Brain microvascular endothelial cell (primary cell): Measurements from ENCODE around the gene TESPA1.

Experiments used
- DNase-seq: peaks from one replicate; pipeline ENCODE4 v3.0.0-alpha.2; 2020
- H3K27ac ChIP-seq: fragments of 250-450 bp; sonication (Bioruptor Pico); 2 replicates; pipeline ENCODE4 v1.5.1; 2020; ENCODE audit warnings: mild to moderate bottlenecking, moderate library complexity
- H3K27me3 ChIP-seq: fragments of 250-450 bp; sonication (Bioruptor Pico); replicated peaks from 2 replicates; pipeline ENCODE4 v1.5.1; 2020; ENCODE audit warnings: mild to moderate bottlenecking
- H3K36me3 ChIP-seq: fragments of 250-450 bp; sonication (Bioruptor Pico); replicated peaks from 2 replicates; pipeline ENCODE4 v1.5.1; 2020; ENCODE audit warnings: mild to moderate bottlenecking
- H3K4me3 ChIP-seq: 2 replicates; pipeline ENCODE4 v1.5.1; 2011; ENCODE audit warnings: low read depth, mild to moderate bottlenecking, control low read depth, low read length, moderate library complexity
- in situ Hi-C: cut with HindIII; loops from 2 replicates; pipeline ENCODE4 v1.10.0; 2017; ENCODE audit warnings: low sequenced_read_pairs, low pct_ligation_motif_present
- TF ChIP-seq, protein P1 (sequence below): IDR thresholded peaks from 2 replicates; pipeline ENCODE4 v1.5.1; 2011; ENCODE audit warnings: low read depth, mild to moderate bottlenecking, moderate library complexity, low read length, control low read depth, inconsistent platforms; ENCODE audit errors: missing control alignments

TESPA1 gene

GRCh38 chr12:54940727-54941315 is 43.7 kb downstream of the TESPA1 start:
- DNase-seq = no peak
- Histone ChIP-seq H3K4me3 (no peak overlapping the region), H3K36me3 (no peaks in the 10 kb centered on the region), H3K27me3 (no peaks in the 10 kb centered on the region), H3K27ac (no peak overlapping the region)
- in situ Hi-C loops = no loop called here
- TF ChIP-seq, protein P1, sequence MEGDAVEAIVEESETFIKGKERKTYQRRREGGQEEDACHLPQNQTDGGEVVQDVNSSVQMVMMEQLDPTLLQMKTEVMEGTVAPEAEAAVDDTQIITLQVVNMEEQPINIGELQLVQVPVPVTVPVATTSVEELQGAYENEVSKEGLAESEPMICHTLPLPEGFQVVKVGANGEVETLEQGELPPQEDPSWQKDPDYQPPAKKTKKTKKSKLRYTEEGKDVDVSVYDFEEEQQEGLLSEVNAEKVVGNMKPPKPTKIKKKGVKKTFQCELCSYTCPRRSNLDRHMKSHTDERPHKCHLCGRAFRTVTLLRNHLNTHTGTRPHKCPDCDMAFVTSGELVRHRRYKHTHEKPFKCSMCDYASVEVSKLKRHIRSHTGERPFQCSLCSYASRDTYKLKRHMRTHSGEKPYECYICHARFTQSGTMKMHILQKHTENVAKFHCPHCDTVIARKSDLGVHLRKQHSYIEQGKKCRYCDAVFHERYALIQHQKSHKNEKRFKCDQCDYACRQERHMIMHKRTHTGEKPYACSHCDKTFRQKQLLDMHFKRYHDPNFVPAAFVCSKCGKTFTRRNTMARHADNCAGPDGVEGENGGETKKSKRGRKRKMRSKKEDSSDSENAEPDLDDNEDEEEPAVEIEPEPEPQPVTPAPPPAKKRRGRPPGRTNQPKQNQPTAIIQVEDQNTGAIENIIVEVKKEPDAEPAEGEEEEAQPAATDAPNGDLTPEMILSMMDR = no peak

DNA sequence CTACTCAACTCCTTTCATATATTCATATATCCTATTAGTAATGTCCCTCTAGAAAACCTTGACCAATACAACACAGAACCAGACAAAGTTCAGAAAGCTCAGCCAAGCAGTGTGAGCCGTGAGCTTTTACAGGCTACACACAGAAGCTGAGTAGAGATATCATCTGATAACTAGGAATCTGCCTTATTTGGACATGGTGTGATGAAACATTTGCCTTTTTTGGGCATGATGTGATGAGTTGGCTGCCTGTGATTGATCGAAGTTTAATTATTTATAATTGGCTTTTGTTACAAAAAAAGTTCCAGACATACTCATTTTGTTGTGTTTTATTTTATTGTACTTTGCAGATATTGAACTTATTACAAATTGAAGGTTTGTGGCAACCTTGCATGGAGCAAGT is 46.6 kb downstream of the TESPA1 start:
- no peaks in the 10 kb centered on the region for H3K27me3 ChIP-seq
- no peaks in the 10 kb centered on the region for H3K36me3 ChIP-seq
- TF ChIP-seq, protein P1 = no peak
- in situ Hi-C loops = no loop called here
- no peak for DNase-seq
- H3K27ac ChIP-seq = no peak overlapping the region
- no peak overlapping the region for H3K4me3 ChIP-seq

DNA sequence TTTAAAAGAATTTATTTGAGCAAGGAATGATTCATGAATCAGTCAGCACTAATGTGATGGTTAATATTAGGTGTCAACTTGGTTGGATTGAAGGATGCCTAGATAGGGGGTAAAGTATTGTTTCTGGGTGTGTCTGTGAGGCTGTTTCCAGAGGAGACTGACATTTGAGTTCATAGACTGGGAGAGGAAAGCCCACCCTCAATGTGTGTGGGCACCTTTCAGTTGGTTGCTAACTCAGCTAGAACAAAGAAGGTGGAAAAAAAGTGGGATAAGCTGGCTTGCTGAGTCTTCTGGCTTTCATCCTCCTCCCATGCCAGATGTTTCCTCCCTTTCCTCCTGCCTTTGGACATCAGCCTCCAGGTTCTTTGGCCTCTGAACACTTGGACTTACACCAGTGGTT is 47.2 kb downstream of the TESPA1 start:
- Histone ChIP-seq H3K27me3 (no peaks in the 10 kb centered on the region), H3K27ac (no peak overlapping the region), H3K36me3 (no peaks in the 10 kb centered on the region), H3K4me3 (no peak overlapping the region)
- in situ Hi-C loops = no loop called here
- DNase-seq = no peak
- TF ChIP-seq, protein P1 = no peak

DNA sequence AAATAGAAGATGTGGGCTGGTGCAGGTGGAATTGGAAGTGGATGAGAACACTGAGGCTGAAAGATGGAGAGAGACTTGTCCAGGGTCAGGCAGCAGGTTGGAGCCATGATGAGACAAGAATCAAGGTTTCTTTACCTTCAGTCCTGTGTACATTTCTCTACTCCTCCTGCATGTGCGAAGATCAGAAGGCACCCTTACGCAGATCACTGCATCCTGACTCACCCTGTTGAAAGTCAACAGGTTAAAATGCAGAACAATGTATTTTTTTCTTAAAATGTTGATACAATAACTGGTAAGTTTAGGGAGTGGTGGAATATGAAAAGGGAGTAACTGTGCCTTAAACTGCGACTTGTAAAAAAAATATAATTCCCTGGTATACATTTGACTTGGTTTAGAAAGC is 47.8 kb downstream of the TESPA1 start:
- no peaks in the 10 kb centered on the region for H3K27me3 ChIP-seq
- no peak overlapping the region for H3K4me3 ChIP-seq
- TF ChIP-seq, protein P1 = no peak
- no peak for DNase-seq
- H3K36me3 ChIP-seq = no peaks in the 10 kb centered on the region
- in situ Hi-C loops = no loop called here
- H3K27ac ChIP-seq = no peak overlapping the region

DNA sequence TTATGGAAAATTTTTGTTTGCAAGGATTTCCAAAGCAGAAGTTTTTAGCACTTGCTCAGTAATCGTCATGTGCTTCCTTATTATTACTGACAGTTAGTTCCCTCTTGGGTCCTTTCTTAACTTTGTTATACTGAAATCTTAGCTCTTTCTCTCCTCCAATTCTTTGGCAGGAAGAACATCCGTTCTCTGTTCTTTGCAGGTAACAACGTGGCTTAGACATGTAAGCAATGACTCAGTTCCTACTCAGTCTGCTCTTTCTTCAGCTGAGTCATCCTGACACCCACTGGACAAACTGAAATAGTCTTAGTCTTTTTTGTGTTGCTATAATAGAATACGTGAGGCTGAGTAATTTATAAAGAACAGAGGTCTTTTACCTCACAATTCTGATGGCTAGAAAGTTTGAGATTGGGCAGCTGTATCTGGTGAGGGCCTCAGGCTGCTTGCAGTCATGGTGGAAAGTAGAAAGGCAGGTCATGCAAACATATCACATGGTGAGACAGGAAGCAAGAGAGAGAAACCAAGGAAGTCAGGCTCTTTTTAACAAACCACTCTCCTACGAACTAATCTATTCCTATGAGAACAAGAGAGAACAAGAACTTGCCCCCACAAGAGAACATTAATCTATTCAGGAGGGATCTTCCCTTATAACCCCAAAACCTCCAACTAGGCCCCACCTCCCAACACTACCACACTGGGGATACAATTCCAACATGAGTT is 49.2 kb downstream of the TESPA1 start:
- TF ChIP-seq, protein P1 = no peak
- in situ Hi-C loops = no loop called here
- Histone ChIP-seq H3K27ac (peak overlapping the region; percentile 69), H3K36me3 (no peaks in the 10 kb centered on the region), H3K27me3 (no peaks in the 10 kb centered on the region), H3K4me3 (no peak overlapping the region)
- peak; percentile 86 for DNase-seq
